GM19023 (cell line): ENCODE results near the gene ADAM21.
"Not testable (repeated sequence)": the region's sequence is repeated elsewhere in the genome, so short reads cannot be mapped to it uniquely, and the experiment has no call there.

Experiments used
- ATAC-seq: cut with Tn5 transposase; IDR thresholded peaks from one replicate; pipeline ENCODE4 v1.9.1; 2021; ENCODE audit warnings: mild to moderate bottlenecking, moderate library complexity; ENCODE audit not compliant: unreplicated experiment

ADAM21 gene

GRCh38 chr14:70451874-70452273, at the start of gene ADAM21:
ADAM21 (plus strand) TSS chr14:70452174; CDS start chr14:70457500, 5,326 bp downstream.
- no peak for ATAC-seq

GRCh38 chr14:70403335-70403734, 48.6 kb upstream of the ADAM21 start:
- not testable (repeated sequence) for ATAC-seq

GRCh38 chr14:70406216-70406615, 45.8 kb upstream of the ADAM21 start:
- ATAC-seq = not testable (repeated sequence)

GRCh38 chr14:70407621-70408020, 44.4 kb upstream of the ADAM21 start:
- no peak for ATAC-seq

GRCh38 chr14:70415788-70416187, 36.2 kb upstream of the ADAM21 start:
- ATAC-seq = no peak

- ATAC-seq = no peak
These were observed 35.6 kb upstream of the ADAM21 start for GRCh38 chr14:70416338-70416724.

- no peak for ATAC-seq
These were observed 35.1 kb upstream of the ADAM21 start, which contains the start of gene SYNJ2BP for GRCh38 chr14:70416725-70417349. SYNJ2BP (minus strand) TSS chr14:70417090; CDS start chr14:70416963, 127 bp downstream.

- ATAC-seq = not testable (repeated sequence)
These were observed 32.6 kb upstream of the ADAM21 start for GRCh38 chr14:70419270-70419931.

- ATAC-seq = no peak
These were observed 29.4 kb upstream of the ADAM21 start for GRCh38 chr14:70422538-70422937.

- no peak for ATAC-seq
These were observed 26.6 kb upstream of the ADAM21 start for GRCh38 chr14:70425354-70425753.

- not testable (repeated sequence) for ATAC-seq
These were observed 25.4 kb upstream of the ADAM21 start for GRCh38 chr14:70426555-70426954.

GRCh38 chr14:70436867-70437266, 15.1 kb upstream of the ADAM21 start:
- no peak for ATAC-seq

- ATAC-seq = no peak
These were observed 10.3 kb upstream of the ADAM21 start for GRCh38 chr14:70441641-70442040.

GRCh38 chr14:70442750-70443149, 9.2 kb upstream of the ADAM21 start:
- ATAC-seq = no peak

- ATAC-seq = no peak
These were observed 3.2 kb upstream of the ADAM21 start for GRCh38 chr14:70448633-70449340.

GRCh38 chr14:70454731-70455130, 2.8 kb downstream of the ADAM21 start:
- no peak for ATAC-seq

- no peak for ATAC-seq
These were observed 16.8 kb downstream of the ADAM21 start for GRCh38 chr14:70468731-70469130.

- not testable (repeated sequence) for ATAC-seq
These were observed 19.0 kb downstream of the ADAM21 start for GRCh38 chr14:70470863-70471563.

GRCh38 chr14:70472253-70473159, 20.5 kb downstream of the ADAM21 start:
- ATAC-seq = no peak

GRCh38 chr14:70473825-70474224, 21.9 kb downstream of the ADAM21 start:
- no peak for ATAC-seq
